AG04450 (cell line): ENCODE results near the gene DICER1. TPM values are rescaled to one million over a fixed set of nuclear protein-coding genes. Genes with fewer than 3 reads are reported as not detected.

Experiments
- CTCF ChIA-PET: fragments of 300-600, 350-600 bp; formaldehyde crosslinking; extraction: SDS; loops from one replicate; lab custom pipeline; 2022; ENCODE audit warnings: antibody characterized with exemption, inconsistent platforms; lab: Charles Lee
- POLR2A ChIA-PET: fragments of 350-600 bp; formaldehyde crosslinking; extraction: SDS; loops from one replicate; lab custom pipeline; 2021; ENCODE audit warnings: antibody characterized with exemption, inconsistent platforms; lab: Yijun Ruan, JAX
- DNase-seq: peaks from one replicate; pipeline ENCODE4 v3.0.0-alpha.2; 2011; ENCODE audit warnings: low read depth, low spot score
- H3K27ac ChIP-seq: one replicate; pipeline ENCODE4 v1.5.1; 2012; ENCODE audit warnings: low read depth, low read length, control low read depth
- H3K27me3 ChIP-seq: one replicate; pipeline ENCODE4 v1.6.0; 2012; ENCODE audit warnings: low read length; ENCODE audit not compliant: control insufficient read depth, insufficient read depth
- H3K4me3 ChIP-seq: 2 replicates; pipeline ENCODE4 v1.5.1; 2011; ENCODE audit warnings: mild to moderate bottlenecking, low read depth, low read length, control low read depth
- H3K9me3 ChIP-seq: 2 replicates; pipeline ENCODE4 v1.5.1; 2012; ENCODE audit warnings: low read length; ENCODE audit not compliant: control insufficient read depth, insufficient read depth
- CTCF ChIP-seq: IDR thresholded peaks from 2 replicates; pipeline ENCODE4 v1.5.1; 2011; ENCODE audit warnings: low read depth, low read length, control low read depth, inconsistent platforms
- polyA plus RNA-seq: library from polyadenylated mRNA; depleted of rRNA; stranded (reverse); fragments of >200 nt; gene quantifications from 2 replicates; pipeline ENCODE4 v1.2.3, GENCODE V29; 2011

Gene DICER1
- polyA plus RNA-seq, 1 experiment, result 25.1 TPM

DNA sequence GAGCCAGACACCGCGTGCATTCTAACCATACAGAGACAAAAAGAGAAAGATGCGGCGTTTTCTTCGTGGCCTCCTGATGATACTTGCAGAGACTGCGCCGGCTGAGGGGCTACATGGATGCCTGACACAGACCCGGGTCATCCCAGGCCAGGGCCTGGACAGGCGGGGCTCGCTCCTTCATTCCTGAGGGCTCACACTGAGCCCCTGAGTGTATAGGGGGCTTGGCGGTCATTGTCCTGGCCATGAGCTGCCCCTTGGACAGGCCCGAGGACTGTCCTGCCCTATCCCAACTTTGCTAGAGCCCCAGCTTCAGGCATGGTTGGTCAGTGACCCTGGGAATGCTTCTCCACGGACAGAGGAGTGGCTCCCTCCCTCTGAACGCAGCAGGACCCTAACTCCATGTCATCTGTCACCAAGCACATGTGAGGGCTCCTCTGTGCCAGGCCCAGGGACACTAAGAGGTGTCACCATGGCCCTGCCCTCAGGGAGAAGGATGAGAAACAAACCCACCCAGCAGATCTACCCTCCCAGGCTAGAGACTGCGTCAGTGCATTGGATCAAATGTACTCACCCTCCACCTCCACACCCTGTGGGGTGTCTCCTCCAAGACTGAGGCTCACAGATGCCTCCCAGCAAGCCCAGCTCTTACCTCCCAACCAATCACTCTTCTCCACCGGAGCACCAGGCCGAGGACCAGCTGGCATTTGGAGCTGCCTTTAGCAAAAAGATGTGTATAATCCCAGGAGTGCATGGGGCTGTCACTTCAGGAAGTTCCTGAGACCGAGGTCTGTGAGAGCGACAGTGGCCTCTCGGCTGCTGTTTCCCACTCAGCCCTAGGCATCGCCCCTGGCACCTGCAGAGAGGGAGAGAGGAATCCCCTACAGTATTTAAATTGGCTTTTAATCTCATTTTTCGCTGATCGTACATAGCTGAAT, 102.7 kb downstream of the DICER1 start:
- POLR2A ChIA-PET, result no interaction called here
- CTCF ChIA-PET, result no interaction called here
- no peak overlapping the region for H3K4me3 ChIP-seq
- TF ChIP-seq CTCF, result no peak
- no peaks in the 10 kb centered on the region; the same call in 1 of the 2 replicates for H3K9me3 ChIP-seq
- no peak for DNase-seq
- peaks cover 3% of the 10 kb centered on the region for H3K27me3 ChIP-seq
- H3K27ac ChIP-seq, result peak overlapping the region; percentile 11

DNA sequence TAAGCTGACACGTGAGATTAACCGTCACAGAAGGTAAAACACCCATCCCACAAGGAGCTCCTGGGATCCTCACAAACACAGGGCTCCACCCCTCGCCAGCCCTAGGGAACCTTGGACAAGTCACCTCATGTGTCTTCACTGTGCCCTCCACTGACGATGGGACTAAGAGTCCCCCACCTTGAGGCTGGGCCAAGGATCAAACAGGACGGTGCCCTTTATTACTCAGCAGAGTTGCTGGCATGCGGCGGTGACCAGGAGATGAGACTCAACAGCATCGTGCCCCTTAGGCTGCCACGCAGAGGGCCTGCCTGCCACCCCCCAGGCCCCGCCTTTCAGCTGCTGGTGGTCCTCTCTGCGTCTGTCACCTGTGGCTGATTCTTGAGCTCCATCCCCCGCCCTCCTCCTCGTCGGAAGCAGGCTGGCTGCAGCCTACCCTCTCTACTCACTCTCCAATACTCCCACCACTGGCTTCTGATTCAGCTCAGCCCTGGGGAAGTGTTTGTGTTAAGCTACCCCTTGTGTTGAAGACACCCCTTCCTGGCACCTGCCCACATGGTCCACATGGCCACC, 105.2 kb downstream of the DICER1 start:
- ChIA-PET POLR2A (interaction anchor here (0.6 kb wide), 1 partner anchor 344 kb away, joined by 5 read pairs; no protein-coding TSS in a partner anchor), CTCF (interaction anchor here (0.5 kb wide), 1 partner anchor 11 kb away, joined by 4 read pairs; no protein-coding TSS in a partner anchor)
- no peak for TF ChIP-seq CTCF
- H3K9me3 ChIP-seq, result no peaks in the 10 kb centered on the region
- DNase-seq, result no peak
- no peak overlapping the region for H3K27ac ChIP-seq
- H3K27me3 ChIP-seq, result peaks cover 7% of the 10 kb centered on the region
- H3K4me3 ChIP-seq, result no peak overlapping the region

DNA sequence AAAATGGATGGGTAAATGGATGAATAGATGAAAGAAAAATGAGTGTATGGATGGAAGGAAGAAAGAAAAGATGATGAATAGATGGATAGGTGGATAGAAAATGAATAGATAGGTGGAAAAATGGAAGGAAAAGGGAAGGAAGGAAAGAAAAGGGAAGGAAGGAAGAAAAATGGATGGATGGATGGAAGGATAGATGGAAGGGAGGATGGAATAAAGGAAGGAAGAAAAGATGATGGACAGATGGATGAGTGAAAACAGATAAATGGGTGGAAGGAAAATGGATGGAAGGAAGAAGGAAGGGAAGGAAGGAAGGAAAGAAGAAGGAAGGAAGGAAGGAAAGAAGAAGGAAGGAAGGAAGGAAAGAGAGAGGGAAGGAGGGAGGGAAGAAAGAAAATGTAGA, 107.4 kb downstream of the DICER1 start:
- no peak for DNase-seq
- CTCF ChIA-PET, result no interaction called here
- POLR2A ChIA-PET, result interaction anchor here (1.0 kb wide), 1 partner anchor 15 kb away, joined by 3 read pairs; no protein-coding TSS in a partner anchor
- H3K27ac ChIP-seq, result no peak overlapping the region
- no peak for TF ChIP-seq CTCF
- peaks cover 7% of the 10 kb centered on the region for H3K27me3 ChIP-seq
- no peaks in the 10 kb centered on the region; the same call in 1 of the 2 replicates for H3K9me3 ChIP-seq
- H3K4me3 ChIP-seq, result no peak overlapping the region

DNA sequence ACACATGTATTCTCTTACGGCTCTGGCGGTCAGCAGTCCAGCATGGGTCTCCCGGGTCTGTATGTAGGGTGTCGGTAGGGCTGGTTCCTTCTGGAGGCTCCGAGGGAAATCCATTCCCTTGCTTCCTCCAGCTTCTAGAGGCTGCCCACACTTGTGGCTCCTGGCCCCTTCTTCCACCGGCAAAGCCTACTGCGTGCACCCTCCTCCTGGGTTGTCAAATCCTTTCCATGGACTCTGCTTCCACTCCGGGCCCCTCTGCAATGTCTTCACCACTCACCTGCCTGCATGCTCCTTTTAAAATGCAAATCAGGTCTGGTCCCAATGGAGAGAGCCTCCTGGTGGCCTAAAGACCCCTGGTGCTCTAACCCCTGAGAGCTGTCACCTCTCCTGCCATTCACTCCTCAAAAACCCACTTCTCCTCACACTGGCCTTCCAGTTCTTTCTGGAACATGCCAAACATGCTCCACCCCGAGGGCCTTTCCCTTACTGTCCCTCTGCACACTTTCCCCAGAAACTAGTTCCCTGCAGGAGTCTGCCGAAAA, 108.5 kb downstream of the DICER1 start:
- no peak overlapping the region for H3K27ac ChIP-seq
- H3K9me3 ChIP-seq, result peaks cover 4% of the 10 kb centered on the region; the same call in 1 of the 2 replicates
- no peak for DNase-seq
- no peak overlapping the region for H3K4me3 ChIP-seq
- H3K27me3 ChIP-seq, result peaks cover 7% of the 10 kb centered on the region
- no peak for TF ChIP-seq CTCF
- ChIA-PET POLR2A (interaction anchor here (1.0 kb wide), 1 partner anchor 14 kb away, joined by 3 read pairs; no protein-coding TSS in a partner anchor), CTCF (no interaction called here)
